IMR-90 (cell line): ENCODE measurements around the gene NRN1. TPM values are rescaled to one million over a fixed set of nuclear protein-coding genes. Genes with fewer than 3 reads are reported as not detected.

Experiments
- ATAC-seq: fragments of 200-7000 bp; cut with Tn5 transposase; 2 replicates; pipeline ENCODE4 v1.9.1; 2020; ENCODE audit warnings: low read depth, mild to moderate bottlenecking, moderate library complexity
- BruUV-seq: library from RNA; stranded (reverse); fragments of 400-500 nt; replicated peaks from 2 replicates; lab custom pipeline; 2021; lab: Mats Ljungman, UMichigan
- CTCF ChIA-PET: fragments of 300-600 bp; formaldehyde crosslinking; extraction: SDS; loops from one replicate; lab custom pipeline; 2021; ENCODE audit warnings: antibody characterized with exemption; lab: Yijun Ruan, JAX
- POLR2A ChIA-PET: fragments of 300-600 bp; sonication (Branson Sonifier 250); formaldehyde crosslinking; loops from one replicate; lab custom pipeline; 2022; ENCODE audit warnings: antibody characterized with exemption; ENCODE audit not compliant: unreplicated experiment; lab: Charles Lee
- DNase-seq: peaks from one replicate; pipeline ENCODE4 v3.0.0; 2013
- H2AFZ ChIP-seq: replicated peaks from 2 replicates; pipeline ENCODE3; 2013; ENCODE audit warnings: low read length, mild to moderate bottlenecking; ENCODE audit not compliant: poor library complexity
- H2AK5ac ChIP-seq: 2 replicates; pipeline ENCODE4 v1.6.1; 2013; ENCODE audit warnings: low read depth, low read length, inconsistent platforms
- H2AK9ac ChIP-seq: replicated peaks from 2 replicates; pipeline ENCODE3; 2013; ENCODE audit warnings: mild to moderate bottlenecking, low read depth, low read length, moderate library complexity; ENCODE audit not compliant: poor library complexity
- H2BK120ac ChIP-seq: 2 replicates; pipeline ENCODE4 v1.6.1; 2013; ENCODE audit warnings: low read depth, low read length, inconsistent platforms
- H2BK15ac ChIP-seq: 3 replicates; pipeline ENCODE4 v1.6.1; 2013; ENCODE audit warnings: low read depth, low read length, inconsistent platforms
- H2BK20ac ChIP-seq: 2 replicates; pipeline ENCODE4 v1.6.1; 2013; ENCODE audit warnings: low read depth, mild to moderate bottlenecking, inconsistent platforms, low read length, moderate library complexity
- H2BK5ac ChIP-seq: 2 replicates; pipeline ENCODE4 v1.6.1; 2013; ENCODE audit warnings: mild to moderate bottlenecking, low read depth, low read length, inconsistent platforms; ENCODE audit not compliant: poor library complexity, severe bottlenecking
- H3K14ac ChIP-seq: replicated peaks from 2 replicates; pipeline ENCODE4 v1.6.1; 2013; ENCODE audit warnings: low read depth, low read length, inconsistent platforms
- H3K18ac ChIP-seq: 2 replicates; pipeline ENCODE4 v1.6.1; 2013; ENCODE audit warnings: low read depth, low read length, control low read depth
- H3K23ac ChIP-seq: 2 replicates; pipeline ENCODE4 v1.6.1; 2013; ENCODE audit warnings: low read depth, low read length, inconsistent platforms
- H3K27ac ChIP-seq: 2 replicates; pipeline ENCODE4 v1.5.1; 2013; ENCODE audit warnings: mild to moderate bottlenecking, control low read depth, low read length; ENCODE audit not compliant: insufficient read depth
- H3K27me3 ChIP-seq: 2 replicates; pipeline ENCODE4 v1.6.1; 2013; ENCODE audit warnings: low read length; ENCODE audit not compliant: control insufficient read depth, insufficient read depth
- H3K36me3 ChIP-seq: 2 replicates; pipeline ENCODE4 v1.6.1; 2013; ENCODE audit warnings: low read length, mixed read lengths; ENCODE audit not compliant: control insufficient read depth, insufficient read depth
- H3K4ac ChIP-seq: 2 replicates; pipeline ENCODE4 v1.6.1; 2013; ENCODE audit warnings: low read depth, low read length, inconsistent platforms
- H3K4me1 ChIP-seq: 2 replicates; pipeline ENCODE4 v1.6.1; 2013; ENCODE audit warnings: low read length, mixed read lengths; ENCODE audit not compliant: control insufficient read depth, insufficient read depth
- H3K4me2 ChIP-seq: 2 replicates; pipeline ENCODE4 v1.6.1; 2013; ENCODE audit warnings: low read depth, mild to moderate bottlenecking, control low read depth, low read length, moderate library complexity
- H3K4me3 ChIP-seq: 2 replicates; pipeline ENCODE4 v1.5.1; 2013; ENCODE audit warnings: low read depth, mild to moderate bottlenecking, control low read depth, low read length, moderate library complexity; ENCODE audit not compliant: insufficient read depth
- H3K56ac ChIP-seq: 2 replicates; pipeline ENCODE4 v1.6.1; 2013; ENCODE audit warnings: low read length, inconsistent platforms; ENCODE audit not compliant: insufficient read depth; ENCODE audit errors: extremely low read depth
- H3K79me1 ChIP-seq, 2 experiments: 2 replicates each; pipeline ENCODE4 v1.6.1; 2013; ENCODE audit warnings: low read length in 2 of 2, inconsistent platforms in 1 of 2, low read depth in 1 of 2
- H3K9ac ChIP-seq: 2 replicates; pipeline ENCODE4 v1.6.1; 2013; ENCODE audit warnings: low read depth, low read length, control low read depth
- H3K9me1 ChIP-seq: 2 replicates; pipeline ENCODE4 v1.6.1; 2013; ENCODE audit warnings: low read length, inconsistent platforms; ENCODE audit not compliant: insufficient read depth
- H3K9me3 ChIP-seq: 2 replicates; pipeline ENCODE4 v1.6.1; 2013; ENCODE audit warnings: low read length; ENCODE audit not compliant: control insufficient read depth, insufficient read depth
- H4K20me1 ChIP-seq: 2 replicates; pipeline ENCODE4 v1.6.1; 2013; ENCODE audit warnings: low read length, inconsistent platforms; ENCODE audit not compliant: insufficient read depth
- H4K5ac ChIP-seq: 2 replicates; pipeline ENCODE4 v1.6.1; 2013; ENCODE audit warnings: mild to moderate bottlenecking, low read depth, low read length, control low read depth
- H4K8ac ChIP-seq, 2 experiments: 2 replicates each; pipeline ENCODE4 v1.6.1; 2013; ENCODE audit warnings: low read depth in 2 of 2, low read length in 2 of 2, control low read depth in 1 of 2, inconsistent platforms in 1 of 2
- H4K91ac ChIP-seq: 2 replicates; pipeline ENCODE4 v1.6.1; 2013; ENCODE audit warnings: low read depth, low read length, inconsistent platforms; ENCODE audit not compliant: insufficient read depth
- BHLHE40 ChIP-seq: fragments of 150-350 bp; IDR thresholded peaks from 2 replicates; pipeline ENCODE4 v1.6.1; 2016; ENCODE audit warnings: mild to moderate bottlenecking, low read depth, low read length
- CEBPB ChIP-seq: IDR thresholded peaks from 2 replicates; pipeline ENCODE4 v1.6.1; 2012; ENCODE audit warnings: low read depth, low read length, improper control_type of control experiment
- CHD1 ChIP-seq: IDR thresholded peaks from 2 replicates; pipeline ENCODE4 v1.6.1; 2012; ENCODE audit warnings: low read depth, low read length, improper control_type of control experiment
- CTCF ChIP-seq: conservative IDR thresholded peaks from 2 replicates; pipeline ENCODE4 v1.5.1; 2012; ENCODE audit warnings: mild to moderate bottlenecking, low read depth, low read length, improper control_type of control experiment
- FOS ChIP-seq: fragments of 150-350 bp; IDR thresholded peaks from 2 replicates; pipeline ENCODE4 v1.6.1; 2016; ENCODE audit warnings: low read depth, low read length
- MAFK ChIP-seq: IDR thresholded peaks from 2 replicates; pipeline ENCODE4 v1.6.1; 2012; ENCODE audit warnings: low read depth, low read length, improper control_type of control experiment
- MAZ ChIP-seq: IDR thresholded peaks from 2 replicates; pipeline ENCODE4 v1.6.1; 2012; ENCODE audit warnings: low read depth, mild to moderate bottlenecking, low read length, improper control_type of control experiment, moderate library complexity, borderline replicate concordance
- MXI1 ChIP-seq: IDR thresholded peaks from 2 replicates; pipeline ENCODE4 v1.6.1; 2012; ENCODE audit warnings: low read depth, mild to moderate bottlenecking, low read length, moderate library complexity, borderline replicate concordance
- NFE2L2 ChIP-seq: fragments of 150-350 bp; IDR thresholded peaks from 2 replicates; pipeline ENCODE4 v1.6.1; 2016; ENCODE audit warnings: low read depth, mild to moderate bottlenecking, low read length
- POLR2A ChIP-seq: IDR thresholded peaks from 2 replicates; pipeline ENCODE4 v1.6.1; 2012; ENCODE audit warnings: mild to moderate bottlenecking, low read depth, low read length
- RAD21 ChIP-seq: IDR thresholded peaks from 2 replicates; pipeline ENCODE4 v1.6.1; 2012; ENCODE audit warnings: low read length, improper control_type of control experiment
- RCOR1 ChIP-seq: IDR thresholded peaks from 2 replicates; pipeline ENCODE4 v1.6.1; 2012; ENCODE audit warnings: mild to moderate bottlenecking, low read length, improper control_type of control experiment; ENCODE audit not compliant: insufficient replicate concordance
- RFX5 ChIP-seq: IDR thresholded peaks from 2 replicates; pipeline ENCODE4 v1.8.0; 2012; ENCODE audit warnings: low read depth, mild to moderate bottlenecking, low read length, moderate library complexity
- SMC3 ChIP-seq: fragments of 150-350 bp; IDR thresholded peaks from 2 replicates; pipeline ENCODE4 v1.6.1; 2016; ENCODE audit warnings: low read depth, mild to moderate bottlenecking, antibody characterized with exemption, low read length, moderate library complexity
- USF2 ChIP-seq: fragments of 150-350 bp; IDR thresholded peaks from 2 replicates; pipeline ENCODE4 v1.6.1; 2017; ENCODE audit warnings: mild to moderate bottlenecking, antibody characterized with exemption, low read length, low read depth
- WGBS, 2 experiments: methylation state at CpG; one replicate each; pipeline versions ENCODE4 v1.1.5 to v1.1.7; 2013; ENCODE audit warnings: missing lambda C conversion rate in 2 of 2; ENCODE audit not compliant: insufficient read length in 1 of 2; ENCODE audit errors: extremely low coverage in 2 of 2; 5-methylcytosine and 5-hydroxymethylcytosine counted together
- dilution Hi-C: fragments of 300-500 bp; cut with HindIII; formaldehyde crosslinking; loops from one replicate; pipeline ENCODE4 v1.14.3; 2018; ENCODE audit warnings: low sequenced_read_pairs; ENCODE audit not compliant: unreplicated experiment
- in situ Hi-C: fragments of 300-500 bp; cut with MboI; formaldehyde crosslinking; loops from 3 replicates; pipeline ENCODE4 v1.14.3; 2019; ENCODE audit warnings: low sequenced_read_pairs, inconsistent platforms, mixed read lengths
- intact Hi-C: fragments of 100-400 bp; cut with micrococcal nuclease; formaldehyde crosslinking; loops from 2 replicates; pipeline ENCODE4 v1.10.0; 2022
- polyA plus RNA-seq, 3 experiments: library from polyadenylated mRNA; depleted of rRNA; stranded (reverse); fragments of >200 nt; gene quantifications; 2 replicates each; pipeline ENCODE4 v1.2.3, GENCODE V29; 2012; ENCODE audit warnings: low replicate concordance in 1 of 3
- total RNA-seq: library from RNA; depleted of rRNA; stranded (reverse); fragments of >200 nt; gene quantifications from 2 replicates; pipeline ENCODE4 v1.2.3, GENCODE V29; 2012
- TF ChIP-seq, protein P1 (sequence below): fragments of 150-350 bp; IDR thresholded peaks from 2 replicates; pipeline ENCODE4 v1.6.1; 2016; ENCODE audit warnings: low read depth, mild to moderate bottlenecking, low read length, moderate library complexity, borderline replicate concordance

The NRN1 gene
- total and polyA plus RNA-seq, 2 of the 4 experiments (the other 2 are of a cell fraction) = not detected

DNA sequence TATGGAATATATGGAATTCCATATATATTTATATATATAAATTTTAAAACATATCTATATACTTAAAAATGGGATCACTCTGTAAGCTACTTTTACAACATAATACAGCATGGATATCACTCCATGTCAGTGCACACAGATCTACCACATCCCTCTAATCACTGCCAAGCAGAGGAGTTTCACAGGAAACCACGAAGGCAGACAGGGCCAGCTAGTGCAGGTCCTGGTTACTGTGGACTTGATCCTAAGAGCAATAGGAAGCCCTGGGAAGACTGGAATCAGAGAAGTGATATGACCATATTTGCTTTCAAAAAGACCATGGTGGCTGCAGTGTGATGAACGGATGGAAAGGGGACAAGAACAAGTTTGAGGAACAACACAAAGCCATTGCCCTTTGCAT lies 40.0 kb upstream of the NRN1 start:
- intact Hi-C loops (no loop called here), in situ Hi-C loops (no loop called here), dilution Hi-C loops (no loop called here)
- Histone ChIP-seq H3K56ac (no peak overlapping the region), H3K9ac (no peak overlapping the region), H3K36me3 (no peaks in the 10 kb centered on the region), H3K23ac (no peak overlapping the region), H2AK5ac (no peak overlapping the region), H2BK15ac (no peak overlapping the region), H3K9me3 (peaks cover 24% of the 10 kb centered on the region), H3K18ac (no peak overlapping the region), H2BK120ac (no peak overlapping the region), H3K4ac (no peak overlapping the region), H2BK5ac (no peak overlapping the region), H3K4me1 (no peaks in the 10 kb centered on the region), H4K20me1 (no peaks in the 10 kb centered on the region), H3K27me3 (no peaks in the 10 kb centered on the region), H2BK20ac (no peak overlapping the region), H2AK9ac (no peak overlapping the region), H3K4me3 (no peak overlapping the region), H4K91ac (no peak overlapping the region), H2AFZ (no peak overlapping the region), H4K8ac (no peak overlapping the region), H3K27ac (no peak overlapping the region), H4K5ac (no peak overlapping the region), H3K9me1 (no peaks in the 10 kb centered on the region), H3K4me2 (no peak overlapping the region), H3K79me1 (no peaks in the 10 kb centered on the region), H3K14ac (no peak overlapping the region)
- TF ChIP-seq POLR2A = no peak
- TF ChIP-seq BHLHE40 = no peak
- no peak for TF ChIP-seq SMC3
- TF ChIP-seq, protein P1, sequence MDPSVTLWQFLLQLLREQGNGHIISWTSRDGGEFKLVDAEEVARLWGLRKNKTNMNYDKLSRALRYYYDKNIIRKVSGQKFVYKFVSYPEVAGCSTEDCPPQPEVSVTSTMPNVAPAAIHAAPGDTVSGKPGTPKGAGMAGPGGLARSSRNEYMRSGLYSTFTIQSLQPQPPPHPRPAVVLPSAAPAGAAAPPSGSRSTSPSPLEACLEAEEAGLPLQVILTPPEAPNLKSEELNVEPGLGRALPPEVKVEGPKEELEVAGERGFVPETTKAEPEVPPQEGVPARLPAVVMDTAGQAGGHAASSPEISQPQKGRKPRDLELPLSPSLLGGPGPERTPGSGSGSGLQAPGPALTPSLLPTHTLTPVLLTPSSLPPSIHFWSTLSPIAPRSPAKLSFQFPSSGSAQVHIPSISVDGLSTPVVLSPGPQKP = no peak
- no peak for TF ChIP-seq MXI1
- no peak for TF ChIP-seq USF2
- TF ChIP-seq NFE2L2 = no peak
- TF ChIP-seq CTCF = no peak
- TF ChIP-seq RAD21 = no peak
- TF ChIP-seq FOS = no peak
- TF ChIP-seq CHD1 = no peak
- TF ChIP-seq MAZ = no peak
- TF ChIP-seq RCOR1 = no peak
- TF ChIP-seq CEBPB = no peak
- no peak for TF ChIP-seq MAFK
- TF ChIP-seq RFX5 = no peak
- 56% methylated on average over 1 of the region's 2 CpGs; no CpG with 5 or more reads in 1 of the 2 experiments for WGBS, 2 experiments
- ATAC-seq (no peak), DNase-seq (no peak)
- ChIA-PET POLR2A (no interaction called here), CTCF (no interaction called here)
- BruUV-seq = no TSS peak
